Stimulated activated CD8-positive, alpha-beta memory T cell treated with anti-CD3 and anti-CD28 coated beads, Interleukin-7, amount 100 ng/mL, for 48 hours (primary cell): Measurements from ENCODE around the gene SLC6A9.
A peak's percentile ranks its signal among the peaks of the same experiment; 100 is the strongest.

Experiments used
- DNase-seq, 2 donors: peaks; one replicate each; pipeline ENCODE4 v3.0.0-alpha.2; 2020; ENCODE audit warnings: low read depth in 1 of 2; ENCODE audit errors: extremely low read depth in 1 of 2

The SLC6A9 gene

DNA sequence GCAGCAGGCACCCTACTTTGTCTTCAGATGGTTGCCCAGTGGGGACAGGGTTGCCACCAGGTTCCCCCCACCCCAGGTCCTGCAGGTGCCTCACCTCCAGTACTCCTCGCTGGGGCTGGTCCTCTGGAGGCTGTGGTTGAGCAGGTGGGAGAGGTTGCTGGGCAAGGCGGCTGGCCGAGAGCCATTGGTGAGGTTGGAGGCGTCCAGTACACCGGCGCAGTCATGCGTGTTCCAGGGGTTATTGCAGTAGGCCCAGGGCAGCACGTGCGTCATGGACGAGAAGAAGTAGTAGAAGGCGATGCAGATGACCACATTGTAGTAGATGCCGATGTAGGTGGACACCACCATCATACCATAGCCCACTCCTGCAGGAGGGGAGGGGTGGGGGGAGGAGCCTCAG is 23.0 kb downstream of the SLC6A9 start:
- DNase-seq, result no peak

DNA sequence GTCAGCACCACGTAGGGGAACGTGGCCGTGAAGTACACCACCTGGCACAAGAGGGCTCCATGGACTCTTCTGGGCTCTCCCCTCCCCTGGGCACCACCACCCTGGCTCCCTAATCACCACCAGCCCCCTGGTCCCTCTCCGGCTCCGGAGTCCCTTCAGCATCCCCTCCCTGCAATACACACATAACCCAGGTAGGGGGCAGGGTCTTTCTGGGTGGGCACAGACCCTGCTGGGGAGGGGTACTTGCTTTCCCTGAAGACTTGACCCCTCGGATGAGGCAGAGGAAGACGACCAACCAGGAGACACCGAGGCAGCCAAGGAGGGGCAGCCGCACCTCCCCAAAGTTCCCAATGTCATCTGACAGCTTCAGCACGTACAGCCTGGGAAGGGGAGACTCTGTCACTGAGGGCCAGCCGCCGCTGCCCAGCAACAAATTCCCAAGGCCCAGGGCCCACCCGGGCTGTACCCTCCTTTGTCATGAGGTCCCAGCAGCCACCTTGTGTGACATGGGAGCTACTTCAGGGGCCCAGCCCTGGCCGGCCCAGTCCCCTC is 28.6 kb downstream of the SLC6A9 start:
- DNase-seq, result no peak

- no peak for DNase-seq
Measured at GRCh38 chr1:44002165-44002564, 29.1 kb downstream of the SLC6A9 start.

DNA sequence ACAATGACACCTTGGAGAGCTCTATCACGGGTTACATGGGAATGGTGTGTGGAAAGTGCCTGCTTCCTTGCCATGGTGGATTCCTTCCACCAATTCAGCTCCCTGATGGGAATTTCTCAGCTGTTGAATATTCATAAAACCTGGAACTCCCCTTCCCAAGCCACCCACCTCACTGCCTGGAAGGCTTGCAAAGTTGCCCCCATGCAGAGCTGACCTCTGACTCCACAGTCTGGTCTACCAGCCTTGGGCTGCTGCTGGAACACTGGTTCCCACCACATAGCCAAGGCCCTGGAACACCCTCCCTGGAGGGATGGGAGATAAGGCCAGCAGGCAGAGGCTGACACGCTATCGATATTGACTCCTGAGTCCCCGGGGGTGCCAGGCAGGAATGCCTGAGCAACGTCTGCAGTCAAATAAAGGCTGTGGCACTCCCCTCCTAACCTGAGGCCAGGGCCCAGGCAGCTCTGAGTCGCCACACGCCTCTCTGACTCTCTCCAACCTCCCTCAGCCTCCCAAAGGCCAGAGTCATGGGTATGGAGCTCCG is 31.1 kb downstream of the SLC6A9 start:
- DNase-seq, result no peak

DNA sequence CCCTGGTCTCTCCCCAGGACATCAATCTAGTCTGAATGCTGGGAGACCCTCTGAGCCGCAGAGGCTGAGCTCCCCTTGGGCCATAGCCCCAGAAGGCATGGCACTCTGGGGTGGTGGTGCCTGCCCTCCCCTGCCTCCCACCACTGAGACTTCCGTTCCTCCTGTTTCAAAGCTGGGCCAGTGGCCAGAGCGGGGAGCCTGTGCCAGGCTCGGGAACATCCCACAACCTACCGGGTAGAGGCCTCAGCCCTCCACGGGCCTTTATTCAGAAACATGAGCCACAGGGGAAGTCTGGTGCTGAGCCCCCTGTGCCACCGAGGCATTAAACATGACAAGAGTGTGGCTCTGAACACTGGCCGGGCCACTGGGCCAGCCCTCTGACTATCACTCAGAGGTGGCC is 31.8 kb downstream of the SLC6A9 start:
- DNase-seq, result no peak

DNA sequence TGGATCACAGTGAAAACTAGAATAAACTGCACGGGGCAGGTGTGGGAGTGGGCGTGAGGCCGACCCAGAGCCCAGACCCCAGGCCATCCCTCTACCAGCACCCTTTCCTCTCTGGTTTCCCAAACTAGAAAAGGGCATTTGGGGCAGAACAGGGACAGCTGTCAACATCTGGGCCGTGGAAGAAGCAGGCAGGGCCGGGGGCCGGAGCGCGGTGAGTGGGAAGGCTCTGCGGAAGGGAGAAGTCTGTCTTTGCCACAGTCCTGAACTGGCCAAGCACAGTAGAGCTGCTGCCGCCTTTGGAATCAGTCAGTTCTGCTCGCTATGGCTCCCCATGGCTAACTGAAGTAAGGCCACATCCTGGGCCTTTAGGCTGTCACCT is 33.3 kb downstream of the SLC6A9 start:
- DNase-seq, result no peak

DNA sequence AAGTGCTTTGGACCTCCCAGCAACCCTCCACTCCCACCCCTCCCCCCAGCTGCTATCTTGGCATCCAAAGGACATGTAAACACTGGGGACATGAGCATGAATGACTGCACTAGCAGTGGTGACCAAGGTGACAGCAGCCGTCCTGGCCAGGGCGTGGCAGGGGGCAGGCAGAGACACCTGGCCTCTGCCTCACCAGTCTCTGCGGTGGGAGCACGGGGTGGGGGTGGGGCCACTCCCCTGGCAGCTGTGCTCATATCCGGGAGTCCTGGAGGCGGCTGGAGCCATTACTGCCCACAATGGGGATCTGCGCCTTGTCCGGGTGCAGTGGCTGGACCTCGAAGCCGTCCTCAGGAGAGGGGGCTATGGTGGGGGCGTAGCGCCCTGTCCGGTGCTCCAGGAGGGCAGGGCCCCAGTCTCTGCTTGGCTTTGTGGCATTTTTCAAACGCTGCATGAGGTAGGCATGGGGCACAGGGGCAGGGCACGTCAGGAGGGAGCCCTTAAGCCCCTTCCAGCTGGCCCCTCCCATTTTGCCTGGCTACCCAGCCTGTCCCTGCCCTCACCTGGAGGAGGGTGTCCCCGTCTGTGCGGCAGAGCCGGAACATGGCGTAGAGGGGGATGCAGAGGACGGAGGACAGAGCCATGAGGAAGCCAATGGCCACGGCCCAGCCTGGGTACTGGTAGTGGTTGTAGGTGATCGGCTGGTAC is 33.8 kb downstream of the SLC6A9 start:
- DNase-seq, result no peak

DNA sequence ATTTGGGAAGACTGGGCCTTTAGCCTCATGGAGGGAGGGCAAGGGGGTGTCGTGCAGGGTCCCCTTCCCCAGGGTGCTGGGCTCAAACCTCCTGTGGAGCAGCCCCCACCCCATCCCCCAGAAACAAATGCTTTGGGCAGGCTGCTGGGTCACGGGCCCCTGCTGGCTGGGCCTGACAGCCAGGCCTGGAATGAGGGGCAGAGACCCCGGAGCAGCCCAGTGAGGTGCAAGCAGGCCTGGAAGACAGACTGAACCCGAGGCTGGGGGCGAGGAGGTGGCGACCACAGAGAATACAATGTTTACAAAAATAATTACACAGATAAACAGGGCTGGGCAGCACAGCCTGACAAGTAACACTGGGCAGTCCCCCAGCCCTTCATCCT is 34.5 kb downstream of the SLC6A9 start:
- no peak for DNase-seq

DNA sequence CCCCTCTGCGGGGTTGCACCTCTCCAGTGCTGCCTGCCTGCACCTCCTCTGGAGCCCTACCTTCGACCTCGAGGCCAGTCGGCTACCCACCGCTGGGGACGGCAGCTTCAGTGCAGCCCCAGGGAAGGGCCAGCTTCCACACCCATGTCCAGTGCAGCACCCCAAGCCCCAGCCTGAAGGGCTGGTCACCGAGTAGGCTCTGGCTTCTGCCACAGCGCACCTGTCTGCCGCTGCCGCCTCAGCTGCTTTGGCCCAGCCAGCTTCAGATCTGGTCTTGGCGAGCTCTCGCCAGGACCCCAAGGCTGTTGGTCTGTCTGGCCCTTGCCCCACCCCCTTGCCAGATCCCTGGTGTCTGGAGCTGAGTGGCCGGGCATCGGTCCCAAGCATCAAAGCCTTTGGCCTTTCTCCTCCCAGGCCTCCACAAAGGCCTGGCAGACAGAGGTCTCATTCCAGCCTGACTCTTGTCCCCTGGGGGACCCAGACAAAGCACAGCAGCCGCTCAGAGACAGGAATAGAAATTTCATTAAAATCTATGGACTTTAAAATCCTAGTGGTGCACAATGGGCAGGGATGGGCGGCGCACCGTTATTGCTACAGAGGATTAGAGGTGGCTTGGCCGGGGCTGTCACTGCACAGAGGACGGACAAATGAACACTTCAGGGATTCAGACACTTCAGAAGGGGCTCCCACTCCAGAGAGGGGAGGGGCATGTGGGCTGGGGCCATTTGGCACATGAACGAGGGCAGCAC is 35.1 kb downstream of the SLC6A9 start:
- DNase-seq, result no peak

DNA sequence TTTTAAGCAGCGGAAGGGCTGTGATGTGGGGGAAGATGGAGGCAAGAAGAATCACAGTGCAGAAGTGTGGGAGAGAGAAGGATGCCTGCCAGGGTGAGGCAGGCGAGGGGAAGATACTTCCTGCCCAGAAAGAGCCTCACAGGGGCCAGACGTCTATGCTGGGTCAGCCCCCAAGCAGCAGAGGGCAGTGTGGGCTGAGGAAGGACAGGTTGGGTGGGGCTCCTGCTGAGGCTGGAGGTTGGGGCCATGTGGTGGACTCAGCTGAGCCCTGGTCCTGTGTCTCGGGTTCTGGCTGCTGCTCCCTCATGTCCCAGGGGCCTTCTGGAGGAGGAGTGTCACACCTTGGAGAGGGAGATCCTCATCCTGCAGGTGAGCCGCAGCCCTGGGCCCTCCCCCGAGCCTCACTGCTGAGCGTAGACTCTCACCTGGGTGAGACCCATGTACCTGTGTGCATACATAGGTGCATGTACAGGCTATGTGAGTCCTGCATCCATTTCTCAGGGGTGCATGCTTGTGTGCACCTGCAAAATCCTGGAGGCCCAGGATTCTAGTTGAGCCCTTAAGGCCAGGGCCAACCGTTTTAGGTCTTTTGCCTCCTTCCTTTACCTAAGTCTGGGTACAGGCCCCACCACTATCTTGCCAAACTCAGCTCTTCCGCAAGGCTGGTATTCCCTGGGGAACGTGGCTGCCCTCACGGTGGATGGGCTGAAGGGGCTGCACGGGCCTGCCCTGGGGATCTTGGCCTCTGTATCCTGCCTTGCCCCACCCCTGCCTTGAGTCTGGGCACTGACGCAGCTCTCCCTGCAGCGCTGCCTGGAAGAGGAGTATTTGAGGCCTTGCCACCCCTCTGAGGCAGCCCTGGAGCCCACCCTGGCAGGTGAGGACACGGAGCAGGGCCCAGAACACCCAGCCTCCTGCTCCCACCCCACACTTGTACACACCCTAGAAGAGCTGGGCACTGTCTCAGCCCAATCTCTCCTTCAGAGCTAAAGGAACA is 36.2 kb downstream of the SLC6A9 start:
- DNase-seq, result no peak

GRCh38 chr1:43994071-43994470 is 37.2 kb downstream of the SLC6A9 start:
- DNase-seq, result no peak

DNA sequence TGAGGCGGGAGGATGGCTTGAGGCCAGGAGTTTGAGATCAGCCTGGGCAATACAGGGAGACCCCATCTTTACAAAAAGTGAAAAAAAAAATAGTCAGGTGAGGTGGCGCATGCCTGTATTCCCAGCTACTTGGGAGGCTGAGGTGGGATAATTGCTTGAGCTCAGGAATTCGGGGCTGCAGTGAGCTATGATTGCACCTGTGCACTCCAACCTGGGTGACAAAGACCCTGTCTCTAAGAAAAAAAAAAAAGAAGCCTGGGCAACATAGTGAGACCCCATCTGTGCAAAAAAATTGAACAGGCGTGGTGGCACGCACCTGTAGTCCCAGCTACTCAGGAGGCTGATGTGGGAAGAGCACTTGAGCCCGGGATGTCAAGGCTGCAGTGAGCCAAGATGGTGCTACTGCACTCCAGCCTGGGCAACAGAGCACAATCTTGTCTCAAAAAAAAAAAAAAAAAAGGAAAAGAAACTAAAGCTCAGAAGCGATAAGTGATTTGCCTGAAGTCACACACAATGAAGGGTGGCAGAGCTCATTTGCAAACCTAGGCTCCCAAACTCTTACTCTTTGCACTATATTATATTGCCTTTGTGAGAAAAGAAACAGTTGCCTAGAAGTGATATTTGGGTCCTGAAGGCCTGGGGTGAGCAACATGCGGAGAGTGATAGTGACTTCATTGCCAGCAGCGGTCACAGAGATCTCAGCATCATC is 37.9 kb downstream of the SLC6A9 start:
- no peak for DNase-seq

GRCh38 chr1:43992232-43992995 is 38.8 kb downstream of the SLC6A9 start:
- no peak for DNase-seq

DNA sequence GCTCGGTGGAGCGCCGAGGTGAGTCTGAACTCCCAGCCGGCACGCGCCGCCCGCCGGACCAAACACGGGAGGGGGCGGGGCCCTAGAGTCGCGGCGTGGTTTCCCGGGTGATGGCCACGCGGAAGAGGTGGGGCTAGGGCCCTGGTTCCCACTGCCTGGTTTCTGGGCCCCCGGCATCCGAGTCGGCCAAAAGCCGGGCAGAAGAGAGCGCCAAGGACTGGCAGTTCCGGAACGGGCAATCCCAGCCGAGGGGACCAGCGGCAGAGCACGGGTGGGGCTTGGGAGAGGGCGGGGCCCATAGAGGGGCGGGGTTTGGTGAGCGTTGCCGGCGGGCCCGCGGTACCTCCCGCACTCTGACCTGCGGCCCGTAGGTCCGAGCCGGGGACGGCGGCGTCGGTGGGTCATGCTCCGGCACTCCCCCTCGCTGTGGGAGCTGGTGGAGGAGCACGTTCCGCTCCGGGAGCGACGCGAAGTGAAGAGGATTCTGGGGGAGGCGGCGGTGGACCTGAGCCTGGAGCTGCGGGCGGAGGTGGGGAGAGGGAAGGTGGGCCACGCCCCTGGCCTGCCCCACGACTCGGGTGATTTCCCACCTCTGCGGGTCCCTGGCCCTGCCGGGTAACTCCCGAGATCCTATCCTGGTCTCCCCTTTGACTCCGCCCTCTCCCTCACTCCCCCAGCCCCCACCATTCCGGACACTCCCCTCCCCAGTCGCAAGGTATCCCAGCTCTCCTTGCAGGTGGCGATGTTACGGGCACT is 39.6 kb downstream of the SLC6A9 start, which contains the start of gene CCDC24:
Gene CCDC24 (plus strand): TSS at position 124 of the 756 bp plus-strand sequence. CDS start 280 bp downstream, at position 404.
- DNase-seq, result peak; percentile 57 to 72

DNA sequence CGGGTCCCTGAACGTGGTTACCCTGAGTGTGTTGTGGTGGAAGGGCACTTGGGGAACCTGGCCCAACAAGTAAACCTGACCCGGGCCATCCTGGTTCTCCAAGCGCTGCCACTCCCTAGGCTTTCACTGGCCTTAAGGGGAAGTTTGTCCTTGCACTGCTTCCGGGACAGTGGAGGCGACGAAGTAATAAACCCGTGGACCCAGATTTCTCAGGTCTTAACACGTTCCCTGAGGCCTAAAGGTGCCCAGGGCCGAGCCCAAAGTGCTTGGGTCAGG is 40.1 kb downstream of the SLC6A9 start:
- DNase-seq, result no peak

- no peak for DNase-seq
Measured at GRCh38 chr1:43990271-43991199, 40.7 kb downstream of the SLC6A9 start.

DNA sequence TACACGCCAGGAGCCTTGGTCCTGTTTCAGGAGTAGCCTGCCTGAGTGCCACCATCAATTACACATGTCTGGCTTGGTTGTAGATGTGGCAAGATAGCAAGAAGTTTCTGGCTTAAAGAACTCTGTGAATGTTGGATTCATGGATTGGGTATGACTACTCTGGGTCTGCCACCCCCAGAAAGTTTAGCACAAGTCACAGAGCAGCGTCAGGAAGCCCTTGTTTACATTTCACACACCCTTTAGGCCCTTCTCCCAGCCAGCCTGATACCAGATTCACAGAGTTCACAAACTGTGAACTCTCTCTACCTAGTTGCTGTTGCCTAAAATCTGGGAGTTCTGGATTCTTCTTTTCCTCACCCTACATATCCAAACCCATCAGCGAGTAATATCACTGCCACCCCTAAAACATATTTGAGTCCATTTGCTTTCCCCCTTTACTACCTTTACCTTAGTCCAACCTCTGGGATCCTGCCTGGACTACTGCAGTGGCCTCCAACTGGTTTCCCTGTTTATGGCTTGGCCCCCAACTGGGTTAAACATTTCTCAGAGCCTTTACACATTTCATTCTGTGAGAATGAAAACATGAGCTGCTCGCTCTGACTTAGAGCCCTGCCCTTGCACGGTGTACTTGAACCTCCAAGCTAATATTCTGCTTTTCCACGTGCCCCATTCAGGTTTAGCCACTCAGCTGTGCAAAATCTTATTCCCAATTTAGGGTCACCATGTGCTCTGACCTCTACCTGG is 43.9 kb downstream of the SLC6A9 start:
- no peak for DNase-seq
